Endothelial cell of umbilical vein (primary cell): ENCODE measurements around the gene GBP7. TPM values are rescaled to one million over a fixed set of nuclear protein-coding genes. Genes with fewer than 3 reads are reported as not detected.

ENCODE experiments used
- BruUV-seq: library from RNA; stranded (reverse); fragments of 400-500 nt; replicated peaks from 2 replicates; lab custom pipeline; 2021; lab: Mats Ljungman, UMichigan
- CTCF ChIA-PET: fragments of 300-600, 350-600 bp; sonication (Branson Sonifier 250); formaldehyde crosslinking; loops from one replicate; lab custom pipeline; 2021; ENCODE audit warnings: antibody characterized with exemption, inconsistent platforms; lab: Charles Lee
- POLR2A ChIA-PET: fragments of 300-600, 350-600 bp; sonication (Branson Sonifier 250); formaldehyde crosslinking; loops from one replicate; lab custom pipeline; 2021; ENCODE audit warnings: antibody characterized with exemption, inconsistent platforms; lab: Charles Lee
- DNase-seq: peaks from one replicate; pipeline ENCODE4 v3.0.0-alpha.2; 2011; ENCODE audit warnings: low read depth, low spot score
- FAIRE-seq: peaks from 2 replicates; lab custom pipeline; 2011; peaks lifted over from hg19 to GRCh38; lab: Jason Lieb, UNC
- H2AFZ ChIP-seq: 2 replicates; pipeline ENCODE4 v1.6.0; 2012; ENCODE audit warnings: low read depth, low read length, control low read depth, inconsistent platforms
- H3K27ac ChIP-seq: 2 replicates; pipeline ENCODE4 v1.5.1; 2011; ENCODE audit warnings: low read depth, mild to moderate bottlenecking, control low read depth, low read length, moderate library complexity; ENCODE audit not compliant: insufficient read depth
- H3K27me3 ChIP-seq, 2 experiments: 2 replicates each; pipeline versions ENCODE4 v1.6.0 to v1.6.1; 2011; ENCODE audit warnings: low read length in 2 of 2, mixed read lengths in 1 of 2; ENCODE audit not compliant: control insufficient read depth in 2 of 2, insufficient read depth in 2 of 2
- H3K36me3 ChIP-seq, 2 experiments: 2 replicates in 1 of 2; 3 replicates in 1 of 2; pipeline ENCODE4 v1.5.1; 2011; ENCODE audit warnings: low read length in 2 of 2, mild to moderate bottlenecking in 1 of 2, moderate library complexity in 1 of 2; ENCODE audit not compliant: control insufficient read depth in 2 of 2, insufficient read depth in 2 of 2; ENCODE audit errors: extremely low read depth in 1 of 2
- H3K4me1 ChIP-seq: 3 replicates; pipeline ENCODE4 v1.5.1; 2011; ENCODE audit warnings: mild to moderate bottlenecking, low read length; ENCODE audit not compliant: control insufficient read depth, insufficient read depth; ENCODE audit errors: extremely low read depth
- H3K4me2 ChIP-seq: 2 replicates; pipeline ENCODE4 v1.6.1; 2011; ENCODE audit warnings: low read length, control low read depth, mixed read lengths; ENCODE audit not compliant: insufficient read depth
- H3K4me3 ChIP-seq, 3 experiments: fragments of 200-600 bp in 1 of 3; sonication (generic), shearing (Covaris generic) in 1 of 3; replicated peaks in 1 of 3; 2 replicates each; pipeline ENCODE4 v1.5.1; 2011 to 2016; ENCODE audit warnings: control low read depth in 3 of 3, low read length in 3 of 3, mild to moderate bottlenecking in 2 of 3, inconsistent platforms in 1 of 3, low read depth in 1 of 3, moderate library complexity in 1 of 3; ENCODE audit not compliant: insufficient read depth in 1 of 3
- H3K79me2 ChIP-seq: 2 replicates; pipeline ENCODE4 v1.6.0; 2012; ENCODE audit warnings: low read length, inconsistent platforms; ENCODE audit not compliant: control insufficient read depth, insufficient read depth
- H3K9ac ChIP-seq: replicated peaks from 2 replicates; pipeline ENCODE3; 2011; ENCODE audit warnings: low read length, control low read depth; ENCODE audit not compliant: insufficient read depth; ENCODE audit errors: extremely low read depth
- H3K9me1 ChIP-seq: replicated peaks from 3 replicates; pipeline ENCODE4 v1.6.0; 2011; ENCODE audit warnings: mild to moderate bottlenecking, low read length; ENCODE audit not compliant: control insufficient read depth, insufficient read depth; ENCODE audit errors: extremely low read depth
- H3K9me3 ChIP-seq: replicated peaks from 2 replicates; pipeline ENCODE4 v1.5.1; 2012; ENCODE audit warnings: low read length, inconsistent platforms; ENCODE audit not compliant: control insufficient read depth, insufficient read depth
- H4K20me1 ChIP-seq: replicated peaks from 2 replicates; pipeline ENCODE3; 2011; ENCODE audit warnings: mild to moderate bottlenecking, low read length; ENCODE audit not compliant: control insufficient read depth, insufficient read depth; ENCODE audit errors: extremely low read depth
- CTCF ChIP-seq, 2 donors: IDR thresholded peaks; 1 replicate in 1 of 2; 2 replicates in 1 of 2; pipeline ENCODE4 v1.5.1; 2011; ENCODE audit warnings: low read length in 2 of 2, mild to moderate bottlenecking in 2 of 2, moderate library complexity in 2 of 2, control low read depth in 1 of 2, inconsistent platforms in 1 of 2, low read depth in 1 of 2; ENCODE audit not compliant: insufficient read depth in 1 of 2; ENCODE audit errors: extremely low read depth in 1 of 2
- EZH2 ChIP-seq: IDR thresholded peaks from 2 replicates; pipeline ENCODE4 v1.6.1; 2012; ENCODE audit warnings: borderline replicate concordance, low read depth, mild to moderate bottlenecking, moderate library complexity, low read length, inconsistent platforms; ENCODE audit not compliant: severe bottlenecking
- FOS ChIP-seq: IDR thresholded peaks from 2 replicates; pipeline ENCODE4 v1.6.1; 2011; ENCODE audit warnings: mild to moderate bottlenecking, low read length, moderate library complexity, borderline replicate concordance; ENCODE audit not compliant: insufficient read depth
- GATA2 ChIP-seq: IDR thresholded peaks from 2 replicates; pipeline ENCODE4 v1.7.0; 2011; ENCODE audit warnings: low read depth, mild to moderate bottlenecking, moderate library complexity, mixed read lengths, low read length; ENCODE audit not compliant: insufficient read length, insufficient read depth
- JUN ChIP-seq: IDR thresholded peaks from 2 replicates; pipeline ENCODE4 v1.6.1; 2011; ENCODE audit warnings: borderline replicate concordance, low read depth; ENCODE audit not compliant: insufficient read length, insufficient read depth
- MAX ChIP-seq: IDR thresholded peaks from 2 replicates; pipeline ENCODE4 v1.6.1; 2011; ENCODE audit not compliant: insufficient read depth, insufficient read length
- MYC ChIP-seq: IDR thresholded peaks from one replicate; pipeline ENCODE4 v1.6.1; 2011; ENCODE audit warnings: mild to moderate bottlenecking, low read depth, low read length
- POLR2A ChIP-seq: IDR thresholded peaks from 2 replicates; pipeline ENCODE4 v1.6.1; 2012; ENCODE audit warnings: low read depth, mild to moderate bottlenecking, control low read depth, low read length
- POLR2AphosphoS5 ChIP-seq: IDR thresholded peaks from 2 replicates; pipeline ENCODE4 v1.6.1; 2012; ENCODE audit warnings: low read depth, mild to moderate bottlenecking, control low read depth, low read length, moderate library complexity; ENCODE audit not compliant: insufficient read depth
- dilution Hi-C: fragments of 300-500 bp; cut with MboI; formaldehyde crosslinking; loops from one replicate; pipeline ENCODE4 v1.15.0; 2019; ENCODE audit warnings: low sequenced_read_pairs; ENCODE audit not compliant: extremely low pct_ligation_motif_present
- intact Hi-C: fragments of 100-400 bp; cut with micrococcal nuclease; formaldehyde crosslinking; loops from one replicate; pipeline ENCODE4 v1.10.0; 2022
- polyA plus RNA-seq, 4 experiments: library from polyadenylated mRNA; depleted of rRNA in 3 of 4; stranded (reverse) in 3 of 4; unstranded in 1 of 4; fragments of >200 nt; gene quantifications; 2 replicates each; pipeline versions ENCODE4 v1.2.1 to v1.2.3, GENCODE V29; 2011 to 2012; ENCODE audit warnings: missing spikeins in 1 of 4
- total RNA-seq: library from RNA; stranded (reverse); gene quantifications from 2 replicates; pipeline ENCODE4 v1.2.3, GENCODE V29; 2021

GBP7 gene
- total and polyA plus RNA-seq, 2 donors (not counting 3 experiments of a cell fraction or from before 2014, with no cell fraction given): not detected

GRCh38 chr1:89142160-89142559 lies 33.6 kb downstream of the GBP7 start:
- Histone ChIP-seq H4K20me1 (no peaks in the 10 kb centered on the region), H3K79me2 (no peaks in the 10 kb centered on the region), H3K27me3 (peaks cover 0 to 2% of the 10 kb centered on the region in 2 experiments), H2AFZ (no peak overlapping the region), H3K9ac (no peak overlapping the region), H3K27ac (no peak overlapping the region), H3K4me1 (no peaks in the 10 kb centered on the region), H3K9me3 (no peaks in the 10 kb centered on the region), H3K36me3 (no peaks in the 10 kb centered on the region), H3K9me1 (no peaks in the 10 kb centered on the region), H3K4me2 (no peak overlapping the region), H3K4me3 (no peak overlapping the region)
- dilution Hi-C loops (no loop called here), intact Hi-C loops (no loop called here)
- no peak for TF ChIP-seq POLR2AphosphoS5
- TF ChIP-seq JUN: no peak
- no peak for TF ChIP-seq GATA2
- TF ChIP-seq EZH2: no peak
- no peak for TF ChIP-seq CTCF (IDR thresholded peaks at IDR 0.05; ENCODE audit: extremely low read depth in 1 of 2, insufficient read depth in 1 of 2, low read depth in 1 of 2, low read length in 2 of 2)
- no peak for TF ChIP-seq MAX
- TF ChIP-seq POLR2A: no peak
- TF ChIP-seq MYC: no peak
- TF ChIP-seq FOS: no peak
- ChIA-PET CTCF (no interaction called here), POLR2A (no interaction called here)
- FAIRE-seq (no peak), DNase-seq (no peak)
- BruUV-seq: no TSS peak
